ENCODE results near the gene PFAS. TPM values are rescaled to one million over a fixed set of nuclear protein-coding genes. Genes with fewer than 3 reads are reported as not detected.

PFAS gene
- total RNA-seq, 2 experiments from 2014 or later, result 43.6 to 45.9 TPM

DNA sequence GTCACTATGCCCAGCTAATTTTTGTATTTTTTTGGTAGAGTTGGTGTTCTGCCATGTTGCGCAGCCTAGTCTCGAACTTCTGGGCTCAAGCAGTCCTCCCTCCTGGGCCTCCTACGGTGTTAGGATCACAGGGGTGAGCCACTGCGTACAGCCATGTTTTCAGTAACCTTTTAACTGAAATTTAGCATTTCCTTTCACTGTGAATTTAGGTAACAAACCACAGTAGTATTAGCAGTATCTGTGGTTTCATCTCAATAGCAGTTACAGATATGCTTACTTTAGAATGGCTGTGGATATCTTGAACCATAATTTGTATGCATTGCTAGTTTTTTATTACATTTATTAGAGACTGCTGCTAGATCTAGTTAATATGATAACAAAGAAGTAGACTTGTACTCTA lies 35.0 kb downstream of the PFAS start:
- Mint-ChIP-seq H3K27me3 (no peaks in the 10 kb centered on the region), H3K36me3 (ENCODE audit: low read depth) (peaks cover 5% of the 10 kb centered on the region), H3K27ac (peak overlapping the region; percentile 77), H3K4me3 (no peak overlapping the region), H3K4me1 (peaks cover 42% of the 10 kb centered on the region), H3K9me3 (no peaks in the 10 kb centered on the region)
- DNase-seq, result no peak
- CTCF ChIA-PET, result interaction anchor here (0.9 to 2.3 kb wide), 5 partner anchors 17 to 459 kb away, joined by 3 to 6 read pairs (median 4); no protein-coding TSS in a partner anchor
- POLR2A ChIA-PET, result interaction anchor here (0.6 to 4.7 kb wide), 12 partner anchors 8 to 598 kb away, joined by 3 to 68 read pairs (median 4); partner anchors contain the start of genes AURKB, CTC1, KRABD2 and PFAS

- no peak overlapping the region for H3K4me3 Mint-ChIP-seq
- no peak overlapping the region for H3K27ac Mint-ChIP-seq
- H3K36me3 Mint-ChIP-seq (ENCODE audit: low read depth), result peaks cover 12% of the 10 kb centered on the region
- no peaks in the 10 kb centered on the region for H3K9me3 Mint-ChIP-seq
- peaks cover 56% of the 10 kb centered on the region for H3K4me1 Mint-ChIP-seq
- DNase-seq, result no peak
- ChIA-PET CTCF (interaction anchor here (2.3 kb wide), 1 partner anchor 15 kb away, joined by 6 read pairs; no protein-coding TSS in a partner anchor), POLR2A (interaction anchor here (4.6 to 4.7 kb wide), 2 partner anchors 10 to 38 kb away, joined by 32 to 68 read pairs; partner anchors contain the start of genes CTC1, PFAS and SLC25A35)
- H3K27me3 Mint-ChIP-seq, result no peaks in the 10 kb centered on the region
Observed at GRCh38 chr17:8285270-8286181, 36.4 kb downstream of the PFAS start.

- Mint-ChIP-seq H3K4me1 (peaks cover 67% of the 10 kb centered on the region), H3K27me3 (no peaks in the 10 kb centered on the region), H3K27ac (peak overlapping the region; percentile 83), H3K4me3 (peak overlapping the region; percentile 94), H3K36me3 (ENCODE audit: low read depth) (peaks cover 18% of the 10 kb centered on the region), H3K9me3 (no peaks in the 10 kb centered on the region)
- ChIA-PET POLR2A (interaction anchor here (0.6 to 5.1 kb wide), 10 partner anchors 10 to 114 kb away, joined by 3 to 64 read pairs (median 5); partner anchors contain the start of genes CTC1 and PFAS), CTCF (interaction anchor here (0.9 to 1.3 kb wide), 2 partner anchors 40 to 169 kb away, joined by 4 to 5 read pairs; partner anchors contain the start of gene CTC1)
- DNase-seq, result no peak
Observed at GRCh38 chr17:8287651-8288335, 38.7 kb downstream of the PFAS start.

- POLR2A ChIA-PET, result interaction anchor here (0.6 to 5.1 kb wide), 12 partner anchors 11 to 135 kb away, joined by 3 to 64 read pairs (median 4); partner anchors contain the start of genes CTC1 and PFAS
- CTCF ChIA-PET, result interaction anchor here (0.9 to 1.3 kb wide), 3 partner anchors 12 to 169 kb away, joined by 4 to 5 read pairs (median 4); partner anchors contain the start of gene CTC1
- H3K4me1 Mint-ChIP-seq, result peaks cover 65% of the 10 kb centered on the region
Observed at GRCh38 chr17:8288336-8289102, 39.4 kb downstream of the PFAS start, which contains the start of gene RANGRF. Gene RANGRF (plus strand): TSS chr17:8288670. CDS start chr17:8288789, 119 bp downstream.

DNA sequence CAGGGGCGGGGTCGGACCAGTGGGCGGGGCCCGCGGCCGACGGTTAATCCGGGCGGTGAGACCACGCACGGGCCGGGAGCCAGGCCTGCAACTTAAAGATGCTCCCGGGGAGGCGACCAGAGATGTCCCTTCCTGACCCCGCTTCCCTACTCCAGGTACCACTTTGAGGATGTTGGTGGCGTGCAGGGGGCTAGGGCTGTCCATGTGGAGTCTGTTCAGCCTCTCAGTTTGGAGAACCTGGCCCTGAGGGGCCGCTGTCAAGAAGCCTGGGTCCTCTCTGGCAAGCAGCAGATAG lies 40.0 kb downstream of the PFAS start:
- Mint-ChIP-seq H3K27me3 (no peaks in the 10 kb centered on the region), H3K9me3 (no peaks in the 10 kb centered on the region), H3K4me1 (peaks cover 60% of the 10 kb centered on the region), H3K4me3 (peak overlapping the region; percentile 94), H3K36me3 (ENCODE audit: low read depth) (peaks cover 18% of the 10 kb centered on the region), H3K27ac (peak overlapping the region; percentile 83)
- POLR2A ChIA-PET, result interaction anchor here (0.6 to 5.1 kb wide), 12 partner anchors 11 to 135 kb away, joined by 3 to 64 read pairs (median 4); partner anchors contain the start of genes CTC1 and PFAS
- peak; percentile 78 for DNase-seq
- CTCF ChIA-PET, result interaction anchor here (0.9 to 1.3 kb wide), 3 partner anchors 12 to 170 kb away, joined by 4 to 5 read pairs (median 4); partner anchors contain the start of gene CTC1

More at GRCh38 chr17:8288336-8289102, 39.4 kb downstream of the PFAS start, which contains the start of gene RANGRF:
- H3K27ac Mint-ChIP-seq, result peak within 1 kb of the TSS; percentile 83
- peaks cover 18% of the 10 kb centered on the region for H3K36me3 Mint-ChIP-seq (ENCODE audit: low read depth)
- no peaks in the 10 kb centered on the region for H3K27me3 Mint-ChIP-seq
- DNase-seq, result peak; percentile 88
- H3K9me3 Mint-ChIP-seq, result no peaks in the 10 kb centered on the region
- H3K4me3 Mint-ChIP-seq, result peak within 1 kb of the TSS; percentile 94

DNA sequence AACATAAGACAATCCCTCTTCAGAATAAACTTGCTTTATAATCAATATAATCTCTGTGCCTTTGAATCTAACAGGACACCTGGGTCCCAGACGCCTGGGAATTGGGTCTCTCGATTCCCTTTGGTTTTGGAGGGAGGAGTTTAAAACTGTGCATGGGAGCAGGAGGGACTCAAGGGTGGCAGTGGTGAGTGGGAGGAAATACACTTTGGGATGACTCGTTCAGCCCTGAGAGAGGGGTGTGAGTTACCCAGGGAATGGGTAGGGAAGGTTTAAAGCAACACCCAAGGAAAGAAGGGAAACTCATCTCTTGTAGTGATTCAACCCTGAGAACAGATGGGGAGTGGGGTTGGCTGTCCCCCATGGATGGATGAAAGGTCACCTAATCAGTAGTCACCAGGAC lies 41.0 kb downstream of the PFAS start:
- peaks cover 18% of the 10 kb centered on the region for H3K36me3 Mint-ChIP-seq (ENCODE audit: low read depth)
- no peaks in the 10 kb centered on the region for H3K27me3 Mint-ChIP-seq
- no peaks in the 10 kb centered on the region for H3K9me3 Mint-ChIP-seq
- peak overlapping the region; percentile 94 for H3K4me3 Mint-ChIP-seq
- no peak for DNase-seq
- CTCF ChIA-PET, result no interaction called here
- peaks cover 63% of the 10 kb centered on the region for H3K4me1 Mint-ChIP-seq
- no peak overlapping the region for H3K27ac Mint-ChIP-seq
- POLR2A ChIA-PET, result interaction anchor here (5.1 kb wide), 1 partner anchor 42 kb away, joined by 64 read pairs; the partner anchor contains the start of genes CTC1 and PFAS

DNA sequence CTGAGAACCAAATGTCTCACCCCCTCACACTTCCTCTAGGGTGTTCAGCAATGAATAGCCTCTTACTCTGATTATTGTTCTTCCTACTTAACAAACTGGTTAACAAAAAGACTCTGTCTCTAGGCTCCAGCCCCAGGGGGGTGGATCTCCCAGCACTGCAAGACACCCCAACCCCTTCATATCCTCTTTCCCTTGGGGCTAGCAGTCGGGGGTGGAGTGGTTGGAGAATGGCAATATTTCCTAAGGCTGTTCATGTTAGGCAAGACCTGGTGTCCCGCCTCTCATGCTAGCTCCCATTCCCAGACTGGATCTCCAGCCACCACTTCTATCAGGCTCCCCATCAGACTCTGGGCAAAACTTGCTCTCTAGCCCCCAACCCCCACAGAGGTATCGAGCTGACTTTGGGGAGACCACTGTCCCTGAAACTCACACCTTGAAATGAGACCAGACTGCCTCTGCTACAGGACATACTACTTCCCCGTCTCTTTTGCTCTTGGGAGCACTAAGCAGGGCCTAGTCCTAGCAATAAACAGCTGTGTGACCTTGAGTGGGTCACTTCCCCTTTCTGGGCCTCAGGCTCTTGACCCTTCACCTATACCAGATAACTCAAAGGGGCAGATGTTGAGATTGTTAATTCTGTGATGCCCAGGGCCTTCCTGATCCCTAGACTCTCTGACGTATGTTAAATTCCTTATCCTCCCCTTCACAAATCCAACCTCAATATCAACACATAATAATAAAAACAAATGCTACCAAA lies 43.7 kb downstream of the PFAS start:
- H3K27me3 Mint-ChIP-seq, result no peaks in the 10 kb centered on the region
- H3K27ac Mint-ChIP-seq, result no peak overlapping the region
- peaks cover 68% of the 10 kb centered on the region for H3K4me1 Mint-ChIP-seq
- H3K9me3 Mint-ChIP-seq, result no peaks in the 10 kb centered on the region
- ChIA-PET POLR2A (interaction anchor here (1.3 to 5.1 kb wide), 3 partner anchors 45 to 120 kb away, joined by 4 to 132 read pairs (median 64); partner anchors contain the start of genes CTC1 and PFAS), CTCF (no interaction called here)
- DNase-seq, result no peak
- H3K36me3 Mint-ChIP-seq (ENCODE audit: low read depth), result peaks cover 21% of the 10 kb centered on the region
- H3K4me3 Mint-ChIP-seq, result no peak overlapping the region

DNA sequence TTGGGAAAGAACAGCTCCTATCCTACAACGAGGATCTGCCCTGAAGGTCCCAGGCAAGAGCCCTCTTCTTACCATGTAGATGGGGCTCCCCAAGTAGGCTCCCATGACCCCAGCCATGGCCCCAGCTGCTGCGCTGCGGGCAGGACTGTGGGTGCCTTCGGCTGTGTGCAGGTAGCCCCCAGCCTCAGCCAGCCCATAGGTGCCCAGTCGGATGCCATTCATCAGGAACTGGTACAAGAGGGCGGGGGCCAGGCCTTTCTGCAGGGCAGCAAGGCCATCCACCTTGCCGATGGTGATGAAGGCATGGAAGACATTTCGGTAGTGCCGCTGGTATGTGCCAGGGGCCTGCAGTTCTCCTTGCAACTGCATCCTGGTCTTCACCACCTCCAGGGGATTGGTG lies 45.3 kb downstream of the PFAS start:
- H3K4me1 Mint-ChIP-seq, result peaks cover 58% of the 10 kb centered on the region
- POLR2A ChIA-PET, result interaction anchor here (1.1 to 4.7 kb wide), 12 partner anchors 46 to 607 kb away, joined by 3 to 132 read pairs (median 14); partner anchors contain the start of genes AURKB, CTC1, PFAS and TP53

DNA sequence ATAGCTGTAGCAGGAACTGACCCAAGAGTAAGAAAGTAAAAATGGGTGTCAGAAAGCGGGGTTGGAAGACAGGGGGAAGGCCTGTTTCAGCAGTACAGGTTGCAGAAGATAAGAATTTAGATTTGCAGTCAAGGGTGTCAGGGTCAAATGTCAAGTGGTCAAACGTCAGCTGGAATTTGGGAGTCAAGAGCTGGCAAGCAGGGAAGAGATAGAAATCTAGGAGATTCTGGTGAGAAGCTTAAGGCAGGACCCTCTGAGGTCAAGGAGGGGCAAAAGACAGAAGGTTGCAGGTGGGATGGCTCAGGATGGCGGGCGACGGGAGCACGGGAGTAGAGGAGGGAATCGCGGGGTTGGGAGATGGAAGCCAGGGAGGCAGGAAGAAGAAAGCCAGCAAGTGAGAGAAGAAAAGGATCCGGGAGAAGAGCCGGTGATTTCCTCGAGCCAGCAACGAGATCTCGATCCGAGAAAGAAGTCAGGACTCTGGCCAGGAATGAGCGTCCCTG lies 45.8 kb downstream of the PFAS start:
- Mint-ChIP-seq H3K9me3 (no peaks in the 10 kb centered on the region), H3K4me3 (peak overlapping the region; percentile 89), H3K4me1 (peaks cover 53% of the 10 kb centered on the region), H3K27me3 (no peaks in the 10 kb centered on the region), H3K27ac (peak overlapping the region; percentile 83), H3K36me3 (ENCODE audit: low read depth) (peaks cover 16% of the 10 kb centered on the region)
- ChIA-PET CTCF (interaction anchor here (0.7 to 2.6 kb wide), 27 partner anchors 10 to 578 kb away, joined by 3 to 22 read pairs (median 4); partner anchors contain the start of genes ALOXE3, AURKB, BORCS6 and CTC1), POLR2A (interaction anchor here (0.8 to 4.7 kb wide), 31 partner anchors 10 to 680 kb away, joined by 3 to 132 read pairs (median 6); partner anchors contain the start of genes AURKB, BORCS6, CTC1 and HES7)
- DNase-seq, result no peak

More for the DNA sequence above, 45.3 kb downstream of the PFAS start:
- peak overlapping the region; percentile 89 for H3K4me3 Mint-ChIP-seq
- no peaks in the 10 kb centered on the region for H3K9me3 Mint-ChIP-seq
- no peak for DNase-seq
- H3K27ac Mint-ChIP-seq, result peak overlapping the region; percentile 83
- peaks cover 17% of the 10 kb centered on the region for H3K36me3 Mint-ChIP-seq (ENCODE audit: low read depth)
- H3K27me3 Mint-ChIP-seq, result no peaks in the 10 kb centered on the region
- CTCF ChIA-PET, result interaction anchor here (1.2 to 2.6 kb wide), 8 partner anchors 12 to 233 kb away, joined by 3 to 22 read pairs (median 8); partner anchors contain the start of genes CTC1 and PFAS

DNA sequence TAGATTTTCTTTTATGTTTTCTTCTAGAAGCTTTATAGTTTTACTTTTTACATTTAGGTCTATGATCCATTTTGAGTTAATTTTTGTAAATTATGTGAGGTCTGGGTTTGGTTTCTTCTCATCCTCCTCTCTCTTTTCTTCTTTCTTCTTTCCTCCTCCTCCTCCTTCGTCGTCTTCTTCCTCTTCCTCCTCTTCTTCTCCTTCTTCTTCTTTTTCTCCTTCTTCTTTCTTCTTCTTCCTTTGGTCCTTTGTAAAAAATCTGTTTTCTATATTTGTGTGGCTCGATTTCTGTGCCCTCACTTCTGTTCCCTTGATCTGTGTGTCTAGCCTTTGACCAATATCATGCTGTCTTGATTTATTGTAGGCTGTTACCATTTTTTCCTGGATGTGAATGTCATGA lies 51.1 kb downstream of the PFAS start:
- POLR2A ChIA-PET, result interaction anchor here (0.7 to 1.7 kb wide), 6 partner anchors 51 to 127 kb away, joined by 3 to 5 read pairs (median 4); partner anchors contain the start of genes CTC1 and PFAS
- H3K4me3 Mint-ChIP-seq, result no peak overlapping the region

More for the DNA sequence above, 51.1 kb downstream of the PFAS start:
- no peak for DNase-seq
- Mint-ChIP-seq H3K27me3 (no peaks in the 10 kb centered on the region), H3K27ac (no peak overlapping the region), H3K4me1 (peaks cover 21% of the 10 kb centered on the region), H3K36me3 (ENCODE audit: low read depth) (peaks cover 3% of the 10 kb centered on the region), H3K9me3 (no peaks in the 10 kb centered on the region)
- CTCF ChIA-PET, result interaction anchor here (0.7 to 2.5 kb wide), 18 partner anchors 11 to 445 kb away, joined by 3 to 16 read pairs (median 5); partner anchors contain the start of genes AURKB, PFAS and RANGRF
